HG03354 (cell line): ENCODE data around the gene LMAN2L.

ENCODE experiments used
- ATAC-seq: cut with Tn5 transposase; IDR thresholded peaks from one replicate; pipeline ENCODE4 v1.9.1; 2021; ENCODE audit warnings: mild to moderate bottlenecking; ENCODE audit not compliant: unreplicated experiment, poor library complexity, severe bottlenecking

Gene LMAN2L, protein sequence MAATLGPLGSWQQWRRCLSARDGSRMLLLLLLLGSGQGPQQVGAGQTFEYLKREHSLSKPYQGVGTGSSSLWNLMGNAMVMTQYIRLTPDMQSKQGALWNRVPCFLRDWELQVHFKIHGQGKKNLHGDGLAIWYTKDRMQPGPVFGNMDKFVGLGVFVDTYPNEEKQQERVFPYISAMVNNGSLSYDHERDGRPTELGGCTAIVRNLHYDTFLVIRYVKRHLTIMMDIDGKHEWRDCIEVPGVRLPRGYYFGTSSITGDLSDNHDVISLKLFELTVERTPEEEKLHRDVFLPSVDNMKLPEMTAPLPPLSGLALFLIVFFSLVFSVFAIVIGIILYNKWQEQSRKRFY

DNA sequence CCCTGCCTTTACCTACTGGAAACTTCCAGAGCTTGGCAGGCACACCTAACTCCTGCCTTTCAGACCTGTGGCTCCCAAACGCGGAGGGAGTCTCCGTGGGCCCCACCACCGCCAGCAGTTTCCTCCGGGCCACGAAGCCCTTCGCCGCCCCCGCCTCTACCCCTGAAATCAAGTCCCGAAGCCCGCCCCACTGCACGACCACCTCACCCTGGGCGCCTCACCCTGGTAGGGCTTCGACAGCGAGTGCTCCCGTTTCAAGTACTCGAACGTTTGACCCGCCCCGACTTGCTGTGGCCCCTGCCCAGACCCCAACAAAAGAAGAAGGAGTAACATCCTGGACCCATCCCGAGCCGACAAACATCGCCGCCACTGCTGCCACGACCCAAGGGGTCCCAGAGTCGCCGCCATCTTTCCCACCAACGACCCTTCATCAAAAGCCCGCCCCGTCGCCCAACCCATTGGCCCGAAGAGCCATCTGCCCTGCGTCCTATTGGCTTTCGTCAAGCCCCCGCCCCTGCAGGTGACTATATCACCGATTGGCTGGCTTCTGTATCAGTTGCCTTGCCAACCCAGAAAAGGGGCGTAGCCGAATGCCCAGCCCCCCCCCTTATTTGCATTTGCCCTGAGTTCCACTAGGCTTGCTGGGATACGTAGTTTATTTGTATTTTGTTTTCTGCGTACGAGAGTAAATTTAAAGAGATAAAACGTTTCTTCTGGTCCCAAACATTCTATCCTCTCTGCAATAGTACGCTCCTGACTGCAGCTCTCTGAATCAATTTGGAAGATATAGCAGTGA, at the start of gene LMAN2L:
TSS of gene LMAN2L (minus strand) at position 432 of the 796 bp plus-strand sequence. CDS start at position 408, 24 bp downstream.
- peak; percentile 99 for ATAC-seq

DNA sequence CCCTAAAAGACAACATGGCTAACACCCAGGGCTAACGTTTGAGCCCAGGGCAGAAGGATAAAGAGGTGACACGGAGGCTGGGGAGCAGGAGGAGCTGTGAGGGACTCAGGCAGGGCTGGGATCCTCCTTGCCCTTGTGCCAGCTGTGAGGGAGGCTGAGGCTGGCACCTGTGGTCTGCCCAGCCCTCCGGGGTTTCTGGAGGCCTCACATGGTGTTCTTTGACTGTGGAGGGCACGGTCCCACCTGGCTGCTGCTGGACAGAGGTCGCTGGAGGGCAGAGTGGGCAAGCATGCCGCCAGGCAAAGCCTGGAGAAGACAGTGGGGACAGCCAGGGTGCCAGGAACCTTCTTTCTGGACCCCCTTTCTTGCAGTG, 49.4 kb upstream of the LMAN2L start:
- ATAC-seq: no peak

DNA sequence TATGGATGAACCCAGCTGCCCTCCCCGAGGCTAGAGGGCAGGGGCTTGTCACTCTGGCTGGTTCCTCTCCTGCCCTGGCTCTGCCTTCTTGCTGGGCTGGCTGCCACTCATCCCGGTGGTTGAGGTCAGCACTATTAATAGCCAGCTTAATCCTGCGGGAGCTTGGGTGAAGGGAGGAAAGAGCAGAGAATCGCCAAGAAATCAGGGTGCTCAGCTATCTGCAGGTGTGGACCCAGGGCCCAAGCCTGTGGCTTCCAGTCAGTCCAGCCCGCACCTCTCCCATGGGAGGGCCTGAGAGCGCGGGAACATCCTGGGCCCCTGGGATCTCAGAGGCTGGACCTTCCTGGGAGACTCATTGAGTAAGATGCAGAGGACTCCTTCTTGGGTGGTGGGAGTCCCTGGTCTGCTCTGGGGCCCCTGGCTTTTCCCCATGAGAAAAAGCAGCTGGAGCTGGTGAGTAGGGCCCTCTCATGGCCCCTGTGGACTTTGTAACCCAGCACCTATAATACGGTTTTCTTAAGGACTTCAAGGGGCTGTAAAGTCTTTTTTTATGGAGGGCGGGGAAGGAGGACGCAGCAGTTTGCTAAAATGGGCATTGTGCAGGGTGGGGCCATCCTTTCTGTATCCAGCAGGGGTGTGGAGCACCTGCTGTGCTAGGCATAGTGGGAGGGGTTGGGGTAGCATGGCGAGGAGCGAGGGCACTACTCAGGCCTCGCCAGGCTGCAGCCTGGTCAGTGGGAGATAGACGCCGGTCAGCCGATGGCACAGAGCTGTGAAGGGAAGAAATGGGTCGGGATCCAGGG, 48.8 kb upstream of the LMAN2L start:
- no peak for ATAC-seq

GRCh38 chr2:96787411-96787810, 47.5 kb upstream of the LMAN2L start:
- ATAC-seq: no peak

DNA sequence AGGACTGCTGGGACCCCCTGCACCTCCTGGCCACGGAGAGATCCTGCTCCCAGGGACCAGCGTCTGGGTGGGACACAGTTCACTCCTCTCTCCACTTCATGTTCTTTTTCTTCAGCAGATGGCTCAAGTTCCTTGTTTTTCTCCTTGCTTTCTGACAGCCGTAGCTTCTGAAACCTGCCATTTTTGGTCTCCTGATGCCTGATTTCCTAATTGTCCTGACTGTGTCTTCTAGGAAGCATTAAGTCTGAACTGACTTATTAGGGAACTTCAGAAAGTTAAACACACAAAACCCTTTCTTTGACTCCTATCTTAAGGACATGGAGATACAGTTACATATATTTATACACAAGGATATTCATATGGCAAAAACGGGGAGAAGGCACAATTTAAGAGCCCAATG, 43.5 kb upstream of the LMAN2L start:
- no peak for ATAC-seq

GRCh38 chr2:96775160-96775559, 35.3 kb upstream of the LMAN2L start:
- ATAC-seq: no peak

- peak; percentile 46 for ATAC-seq
Observed at GRCh38 chr2:96773922-96774321, 34.1 kb upstream of the LMAN2L start.

DNA sequence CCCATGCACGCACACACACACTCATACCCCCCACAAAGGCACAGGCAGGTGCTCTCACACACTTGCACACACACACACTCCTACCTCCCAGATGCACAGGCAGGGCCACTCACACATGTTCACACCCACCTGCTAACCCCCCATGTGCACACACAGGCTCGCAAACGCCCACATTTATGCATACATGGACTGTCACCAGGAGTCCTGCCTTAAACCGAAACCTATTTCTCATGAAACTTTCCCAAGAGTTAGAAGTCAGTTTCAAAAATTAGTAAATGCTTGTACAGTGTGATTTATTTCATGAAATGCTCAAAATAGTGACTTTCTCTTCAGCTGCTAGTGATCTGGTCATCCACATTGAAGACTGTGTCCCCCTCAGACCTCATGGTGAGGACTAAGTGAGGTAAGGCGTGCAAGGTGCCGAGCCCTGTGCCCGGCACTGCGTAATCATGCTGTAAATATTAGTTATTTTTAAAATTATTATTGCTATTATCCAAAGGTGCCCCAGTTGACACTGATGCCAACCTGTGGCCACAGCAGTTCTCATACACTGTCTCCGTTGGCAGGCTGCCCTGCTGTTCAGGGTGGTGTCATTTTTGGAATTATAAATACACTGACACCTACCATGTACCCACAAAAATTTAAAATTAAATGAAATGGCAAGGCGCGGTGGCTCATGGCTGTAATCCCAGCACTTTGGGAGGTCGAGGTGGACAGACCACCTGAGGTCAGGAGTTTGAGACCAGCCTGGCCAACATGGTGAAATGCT, 33.2 kb upstream of the LMAN2L start:
- no peak for ATAC-seq

- ATAC-seq: no peak
Observed at GRCh38 chr2:96771796-96772618, 32.1 kb upstream of the LMAN2L start.

DNA sequence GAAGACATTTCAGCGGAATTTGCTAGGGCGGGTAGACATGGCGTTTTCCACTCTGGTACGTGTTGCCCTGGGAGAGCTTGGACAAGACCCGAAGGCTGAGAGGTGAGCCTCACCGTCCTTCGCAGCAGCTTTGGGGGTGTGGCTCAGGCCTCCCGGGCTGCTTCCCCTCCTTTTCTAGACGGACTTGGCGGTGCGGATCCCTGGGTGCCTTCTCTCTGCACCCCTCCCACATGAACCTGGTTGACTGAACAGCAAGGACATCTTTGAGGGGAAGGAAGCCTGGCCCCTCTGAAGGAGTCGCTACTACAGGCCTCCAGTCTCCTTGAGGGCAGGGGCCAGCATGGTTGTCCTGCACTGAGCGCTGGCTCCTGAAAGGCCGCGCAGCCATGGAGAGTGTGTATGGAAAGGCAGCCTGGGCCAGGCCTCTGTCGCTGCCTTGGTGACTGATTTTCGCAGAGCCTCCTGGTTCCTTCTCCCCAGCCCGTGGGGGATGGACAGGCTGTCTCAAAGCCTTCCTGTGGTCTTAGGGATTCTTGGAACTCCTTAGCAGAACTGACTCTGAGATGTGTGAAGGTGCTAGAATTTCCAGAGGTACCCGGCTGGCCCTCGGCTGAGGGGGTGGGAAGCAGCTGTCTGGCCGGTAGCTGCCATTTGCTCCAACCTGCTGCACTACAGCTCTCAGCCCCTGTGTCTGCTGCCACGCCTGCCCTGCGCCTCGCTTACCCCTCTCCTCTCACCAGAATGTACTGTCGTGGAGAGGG, 30.8 kb upstream of the LMAN2L start:
- no peak for ATAC-seq

DNA sequence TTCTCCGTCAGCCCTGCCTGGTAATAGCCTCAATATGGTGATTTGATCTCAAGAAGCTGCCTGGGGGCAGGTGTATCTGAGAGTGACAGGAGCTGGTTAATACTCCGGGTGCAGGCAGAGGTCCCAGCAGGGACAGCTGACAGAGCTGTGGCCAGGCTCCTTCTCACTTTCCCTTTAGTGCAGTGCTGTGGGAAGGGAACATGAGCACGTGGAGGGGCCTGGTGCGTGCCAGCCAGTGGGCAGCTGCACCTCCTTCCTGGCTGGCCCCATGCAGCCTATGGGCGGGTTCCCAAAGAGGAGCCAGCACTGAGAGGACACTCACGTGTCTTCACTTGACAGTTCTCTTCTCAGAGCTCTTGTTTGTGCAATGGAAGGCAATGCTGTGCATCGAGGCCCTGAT, 29.9 kb upstream of the LMAN2L start:
- ATAC-seq: no peak

DNA sequence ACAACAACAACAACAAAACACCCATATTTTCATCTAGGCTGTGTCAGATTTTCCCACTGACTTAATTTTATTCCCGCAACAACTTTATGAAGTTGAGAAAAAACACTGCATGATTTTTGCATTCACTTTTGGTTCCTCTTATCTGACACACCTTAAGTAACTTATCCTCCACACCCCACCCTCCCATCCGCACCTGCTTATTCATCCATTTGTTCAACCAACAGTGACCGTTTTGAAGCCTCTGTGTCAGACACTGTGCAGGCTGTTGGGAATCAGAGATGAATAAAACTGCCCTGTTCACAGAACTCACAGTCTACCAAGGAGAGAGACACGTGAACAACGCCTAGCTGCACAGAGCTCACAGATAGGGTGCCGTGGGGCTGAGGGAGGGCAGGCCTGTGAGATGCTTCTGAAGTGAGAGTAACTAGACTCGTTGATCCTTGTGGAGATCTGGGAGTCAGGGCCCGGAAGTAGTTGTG, 28.3 kb upstream of the LMAN2L start:
- no peak for ATAC-seq

- ATAC-seq: no peak
Observed at GRCh38 chr2:96767135-96767871, 27.4 kb upstream of the LMAN2L start.

DNA sequence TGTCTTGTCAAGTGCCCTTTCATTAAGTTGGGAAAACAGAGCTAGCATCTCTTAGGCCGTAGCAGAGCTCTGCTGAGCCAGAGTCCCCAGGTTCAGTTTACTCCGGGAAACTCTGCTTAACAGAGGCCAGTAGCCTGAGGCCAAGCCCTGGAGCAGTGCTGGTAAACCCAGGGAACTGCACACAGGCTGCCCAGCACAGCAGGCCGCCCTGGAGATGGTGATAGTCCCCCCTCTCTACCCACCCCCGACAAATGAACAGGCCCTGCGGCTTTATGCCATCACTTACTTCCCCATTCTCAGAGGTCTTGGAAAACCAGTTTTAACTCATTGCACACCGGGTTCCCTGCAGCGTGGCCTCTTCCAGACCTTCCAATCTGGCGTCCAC, 24.4 kb upstream of the LMAN2L start:
- no peak for ATAC-seq

GRCh38 chr2:96763511-96764252, 23.8 kb upstream of the LMAN2L start:
- ATAC-seq: no peak

GRCh38 chr2:96762529-96763311, 22.9 kb upstream of the LMAN2L start:
- ATAC-seq: no peak
